GM19099 (cell line): Measurements from ENCODE around the gene FIGN.

Experiments used
- POLR2A ChIP-seq: IDR thresholded peaks from 3 replicates; pipeline ENCODE4 v1.6.1; 2011; ENCODE audit warnings: low read depth; ENCODE audit not compliant: insufficient read length; ENCODE audit errors: extremely low read depth

The FIGN gene, protein sequence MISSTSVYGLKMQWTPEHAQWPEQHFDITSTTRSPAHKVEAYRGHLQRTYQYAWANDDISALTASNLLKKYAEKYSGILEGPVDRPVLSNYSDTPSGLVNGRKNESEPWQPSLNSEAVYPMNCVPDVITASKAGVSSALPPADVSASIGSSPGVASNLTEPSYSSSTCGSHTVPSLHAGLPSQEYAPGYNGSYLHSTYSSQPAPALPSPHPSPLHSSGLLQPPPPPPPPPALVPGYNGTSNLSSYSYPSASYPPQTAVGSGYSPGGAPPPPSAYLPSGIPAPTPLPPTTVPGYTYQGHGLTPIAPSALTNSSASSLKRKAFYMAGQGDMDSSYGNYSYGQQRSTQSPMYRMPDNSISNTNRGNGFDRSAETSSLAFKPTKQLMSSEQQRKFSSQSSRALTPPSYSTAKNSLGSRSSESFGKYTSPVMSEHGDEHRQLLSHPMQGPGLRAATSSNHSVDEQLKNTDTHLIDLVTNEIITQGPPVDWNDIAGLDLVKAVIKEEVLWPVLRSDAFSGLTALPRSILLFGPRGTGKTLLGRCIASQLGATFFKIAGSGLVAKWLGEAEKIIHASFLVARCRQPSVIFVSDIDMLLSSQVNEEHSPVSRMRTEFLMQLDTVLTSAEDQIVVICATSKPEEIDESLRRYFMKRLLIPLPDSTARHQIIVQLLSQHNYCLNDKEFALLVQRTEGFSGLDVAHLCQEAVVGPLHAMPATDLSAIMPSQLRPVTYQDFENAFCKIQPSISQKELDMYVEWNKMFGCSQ

DNA sequence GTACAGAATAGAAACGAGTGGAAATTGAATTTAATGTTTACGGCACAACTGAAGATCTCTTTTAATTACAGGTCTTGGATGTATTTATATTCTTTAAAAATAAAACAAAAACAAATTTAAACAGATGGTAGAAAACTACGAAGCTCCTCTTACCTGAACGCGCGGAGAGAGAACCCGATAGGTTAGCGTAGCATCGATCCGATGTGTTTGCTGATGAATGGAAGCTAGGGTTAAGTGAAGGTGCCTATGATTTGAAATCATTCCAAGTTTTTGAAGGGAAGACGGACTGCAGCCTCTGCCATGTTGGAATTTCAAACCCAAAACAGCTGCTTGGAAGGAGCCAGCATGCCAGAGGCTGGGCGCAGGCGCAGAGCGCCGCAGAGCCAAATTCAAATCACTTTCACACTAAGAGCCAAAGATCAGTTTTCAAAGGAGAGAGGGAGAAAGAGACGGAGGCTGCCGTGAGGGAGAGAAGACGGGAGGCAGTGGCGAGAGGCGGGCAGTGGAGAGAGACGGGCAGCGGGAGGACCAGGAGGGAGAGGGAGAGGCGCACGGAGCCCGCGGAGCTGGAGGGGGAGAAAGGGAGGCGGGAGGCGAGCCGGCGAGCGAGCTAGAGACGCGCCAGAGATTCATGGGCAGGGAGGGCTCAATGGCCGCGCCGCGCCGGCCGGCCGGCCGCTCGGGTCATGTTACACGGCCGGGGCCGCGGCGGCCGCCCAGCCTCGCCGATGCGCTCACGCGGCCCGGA, at the start of gene FIGN:
FIGN (minus strand) TSS at position 324 of the 748 bp plus-strand sequence. CDS start 1,081 bp downstream, outside the sequence.
- no peak for TF ChIP-seq POLR2A

DNA sequence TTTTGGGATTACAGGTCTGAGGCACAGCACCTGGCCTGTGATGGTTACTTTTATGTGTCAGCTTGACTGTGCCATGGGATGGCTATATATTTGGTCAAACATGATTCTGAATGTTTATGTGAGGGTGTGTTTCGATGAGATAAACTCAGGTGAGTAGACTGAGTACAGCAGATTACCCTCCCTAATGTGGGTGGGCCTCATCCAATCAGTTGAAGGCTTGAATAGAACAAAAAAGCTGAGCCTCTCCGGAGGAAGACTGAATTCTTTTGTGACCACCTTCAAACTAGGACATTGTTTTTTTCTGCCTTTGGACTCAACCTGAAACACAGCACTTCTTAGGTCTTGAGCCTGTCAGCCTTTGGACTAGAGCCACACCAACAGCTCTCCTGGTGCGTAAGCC, 49.4 kb upstream of the FIGN start:
- TF ChIP-seq POLR2A, result no peak

DNA sequence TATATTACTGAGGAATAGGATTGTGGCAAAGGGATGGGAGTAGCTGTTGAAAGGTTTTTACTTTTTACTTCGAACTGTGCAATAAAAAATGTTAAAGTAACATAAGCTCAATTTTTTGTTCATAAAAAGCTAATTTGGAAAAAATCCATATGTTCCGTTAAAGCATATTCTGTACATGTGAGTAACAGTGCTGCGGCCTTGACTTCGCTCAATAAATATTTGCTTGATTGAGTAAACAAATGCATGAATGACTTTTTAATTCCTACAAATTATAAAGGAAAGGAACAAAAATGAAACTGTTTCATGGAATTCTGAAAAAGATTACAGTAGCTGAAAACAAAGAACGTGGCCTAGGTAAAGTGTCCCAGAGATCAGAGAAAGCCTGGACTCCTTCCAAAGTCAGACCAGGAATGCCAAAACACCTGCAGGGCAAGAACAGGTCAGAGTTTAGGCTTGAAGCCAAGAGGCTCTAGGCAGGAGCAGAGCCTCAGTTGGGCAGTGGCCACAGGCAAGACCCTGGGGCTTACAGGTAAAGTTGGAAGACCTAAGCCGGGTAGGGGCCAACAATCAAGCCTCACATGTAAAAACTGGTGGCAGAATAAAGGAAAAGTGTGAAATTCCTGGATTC, 44.3 kb upstream of the FIGN start:
- TF ChIP-seq POLR2A, result no peak

DNA sequence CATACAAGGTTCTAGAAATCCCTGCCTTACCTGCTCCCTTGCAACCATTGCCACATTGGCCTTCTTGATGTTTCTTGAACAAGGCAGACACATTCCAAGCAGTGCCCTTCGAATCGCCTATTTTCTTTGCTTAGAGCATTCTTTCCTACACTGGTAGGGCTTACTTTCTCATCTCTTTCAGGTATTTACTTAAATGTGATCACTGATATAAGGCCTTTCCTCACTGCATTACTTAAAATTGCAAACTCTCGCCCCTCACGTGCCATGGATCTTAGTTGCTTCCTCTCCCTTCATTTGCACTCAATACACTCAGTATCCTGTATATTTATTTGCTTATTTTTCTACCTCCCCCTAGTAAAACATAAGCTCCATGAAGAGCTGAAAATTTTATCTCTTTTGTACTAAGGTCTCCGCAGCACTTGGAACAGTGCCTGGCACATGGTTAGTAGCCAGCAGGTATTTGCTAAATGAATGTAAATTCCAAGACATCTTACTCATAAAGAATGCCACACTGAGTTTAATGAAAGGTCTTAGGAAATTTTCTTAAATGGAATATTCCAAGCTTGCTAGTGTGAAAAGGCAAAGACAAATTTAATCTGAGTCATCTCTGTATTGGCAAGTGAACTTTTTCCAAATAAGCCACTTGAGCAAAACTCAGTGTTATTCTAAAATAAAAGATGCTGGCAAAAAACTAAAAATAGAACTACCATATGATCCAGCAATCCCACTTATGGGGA, 42.4 kb upstream of the FIGN start:
- TF ChIP-seq POLR2A, result no peak

DNA sequence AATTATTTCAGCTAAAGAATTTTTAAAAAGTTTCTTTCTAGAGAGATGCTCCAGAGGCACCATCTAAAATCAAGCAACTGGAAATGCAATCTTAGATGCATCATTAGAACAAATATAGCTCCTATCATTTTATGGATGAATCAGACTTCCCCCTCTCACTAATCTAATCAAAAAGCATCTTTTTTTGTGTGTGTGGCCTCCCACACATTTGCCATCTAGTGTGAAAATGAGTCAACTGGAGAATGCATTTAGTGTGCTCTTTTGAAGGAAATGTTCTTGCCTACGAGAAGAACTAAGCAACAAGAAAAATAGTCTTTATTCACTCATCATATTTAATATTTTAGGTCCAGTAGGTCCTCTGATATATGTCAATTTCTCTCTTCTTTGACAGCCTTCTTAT, 39.5 kb upstream of the FIGN start:
- TF ChIP-seq POLR2A, result no peak

DNA sequence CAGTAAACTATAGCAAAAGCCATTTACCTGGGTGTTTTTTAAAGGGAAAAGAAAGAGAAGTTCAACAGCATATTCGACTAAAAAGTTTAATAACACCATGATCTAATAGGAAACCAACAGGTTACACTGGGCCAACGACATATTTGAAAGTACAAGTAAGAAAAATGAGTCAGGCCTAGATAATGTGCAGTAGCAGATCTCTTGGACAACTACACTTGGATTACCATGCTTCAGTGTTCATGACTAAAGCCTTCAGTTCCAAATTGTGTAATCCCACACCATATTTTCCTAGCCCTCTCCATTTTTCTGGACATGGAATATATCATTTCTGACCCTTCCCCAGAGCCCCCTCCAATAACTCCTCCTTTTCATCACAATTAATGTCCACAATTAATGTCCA, 39.1 kb upstream of the FIGN start:
- TF ChIP-seq POLR2A, result no peak

DNA sequence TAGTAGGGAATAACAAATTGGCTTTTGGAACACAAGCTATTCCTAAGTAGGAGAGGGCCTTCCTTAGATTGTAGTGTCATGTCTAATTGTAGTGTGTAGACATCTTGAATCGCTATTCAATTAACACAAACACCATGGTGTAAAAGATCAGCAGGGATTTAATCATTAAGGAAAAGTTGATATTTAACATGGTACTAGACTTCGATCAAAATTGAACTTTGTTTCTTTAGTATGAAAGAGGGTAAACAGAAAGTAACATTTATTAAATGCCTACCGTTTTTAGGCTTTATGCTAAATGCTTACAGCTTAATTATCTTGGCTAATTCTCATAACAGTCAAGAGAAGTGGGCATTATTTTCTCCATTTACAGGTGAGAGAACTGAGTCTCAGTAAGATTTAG, 37.5 kb upstream of the FIGN start:
- TF ChIP-seq POLR2A, result no peak

DNA sequence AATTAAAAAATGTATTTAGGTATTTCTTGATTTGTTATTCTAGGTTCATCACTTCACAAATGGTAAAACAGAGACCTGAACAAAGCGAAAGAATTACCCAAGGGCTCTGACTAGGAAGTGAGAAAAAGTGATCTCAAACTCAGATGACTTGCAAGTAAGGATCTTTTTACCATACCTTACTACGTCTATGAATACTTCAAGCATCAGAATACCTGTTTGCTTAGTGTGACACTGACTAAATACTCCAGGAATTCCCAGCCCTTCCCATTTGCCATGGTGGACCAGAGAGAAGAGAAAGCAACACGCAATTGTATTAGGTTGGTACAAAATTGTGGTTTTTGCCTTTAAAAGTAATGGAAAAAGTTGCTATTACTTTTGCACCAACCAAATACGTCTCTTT, 35.8 kb upstream of the FIGN start:
- no peak for TF ChIP-seq POLR2A

DNA sequence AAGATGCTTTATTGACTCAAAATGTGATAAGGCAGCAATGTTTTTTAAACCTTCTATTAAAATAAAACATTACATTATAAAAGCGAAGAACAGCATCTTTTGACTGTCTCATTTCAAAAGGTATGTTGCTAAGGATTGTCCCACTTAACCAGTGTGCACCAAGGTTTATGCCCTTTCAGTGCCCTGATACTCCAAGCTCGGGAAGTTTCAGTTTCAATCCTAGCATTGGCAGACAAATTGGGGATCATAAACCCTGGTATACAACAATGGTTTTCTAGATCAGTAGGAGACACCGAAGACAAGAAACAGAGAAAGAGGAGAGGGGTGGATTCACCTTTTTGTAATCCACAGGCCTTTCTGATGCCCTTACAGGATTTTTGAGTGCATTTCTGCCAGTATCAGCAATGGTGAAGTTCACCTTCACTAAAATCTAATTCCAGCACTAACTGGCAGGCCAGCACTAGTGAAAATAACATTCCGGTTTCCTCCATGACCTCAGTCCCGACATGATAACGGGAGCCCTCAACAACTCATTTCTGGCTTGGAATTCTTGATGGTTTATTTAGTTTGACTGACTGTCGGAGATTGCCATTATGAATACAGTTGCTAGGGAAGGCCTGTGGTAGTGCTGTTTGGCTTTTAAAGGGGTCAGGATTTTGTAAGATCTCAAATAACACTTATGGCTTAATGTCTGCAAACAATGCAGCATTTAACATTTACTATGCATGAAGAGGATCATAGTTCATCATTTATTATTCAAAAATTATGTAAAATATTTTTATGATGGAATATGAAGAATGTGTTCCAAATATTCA, 33.3 kb upstream of the FIGN start:
- no peak for TF ChIP-seq POLR2A

DNA sequence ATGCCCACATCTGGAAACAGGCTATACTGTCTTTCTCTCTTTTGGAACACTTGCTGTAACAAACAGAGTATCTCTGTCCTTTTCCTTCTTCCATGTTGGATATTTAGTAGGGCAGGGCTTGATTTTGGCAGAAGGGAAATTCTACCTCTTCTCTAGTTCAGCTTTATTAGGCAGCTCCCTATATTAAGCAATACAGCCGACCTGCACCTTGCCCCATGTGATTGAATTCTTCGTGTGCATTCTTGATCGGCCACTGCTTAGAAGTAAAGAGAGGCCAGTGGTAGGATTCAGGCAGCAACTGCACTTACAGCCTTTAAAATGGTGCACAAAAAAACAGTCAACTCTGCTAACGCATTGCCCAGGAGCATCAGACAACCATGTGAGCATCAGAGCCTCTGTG, 31.3 kb upstream of the FIGN start:
- TF ChIP-seq POLR2A, result no peak

DNA sequence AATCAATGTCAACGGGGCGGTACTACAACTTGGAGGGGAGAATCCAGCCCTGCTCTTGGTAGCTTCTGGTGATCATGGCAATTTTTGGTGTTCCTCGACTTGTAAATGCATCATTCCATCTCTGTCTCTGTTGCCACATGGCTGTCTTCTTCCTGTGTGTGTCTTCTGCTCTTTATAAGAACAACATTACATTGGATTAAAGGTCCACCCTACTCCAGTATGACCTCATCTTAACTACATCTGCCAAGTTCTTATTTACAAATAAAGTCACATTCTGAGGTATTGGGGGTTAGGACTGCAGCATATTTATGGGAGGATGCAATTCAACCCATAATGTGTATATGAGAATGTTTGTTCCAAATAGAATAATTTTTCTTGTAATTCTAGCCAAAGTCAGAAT, 28.8 kb upstream of the FIGN start:
- TF ChIP-seq POLR2A, result no peak

DNA sequence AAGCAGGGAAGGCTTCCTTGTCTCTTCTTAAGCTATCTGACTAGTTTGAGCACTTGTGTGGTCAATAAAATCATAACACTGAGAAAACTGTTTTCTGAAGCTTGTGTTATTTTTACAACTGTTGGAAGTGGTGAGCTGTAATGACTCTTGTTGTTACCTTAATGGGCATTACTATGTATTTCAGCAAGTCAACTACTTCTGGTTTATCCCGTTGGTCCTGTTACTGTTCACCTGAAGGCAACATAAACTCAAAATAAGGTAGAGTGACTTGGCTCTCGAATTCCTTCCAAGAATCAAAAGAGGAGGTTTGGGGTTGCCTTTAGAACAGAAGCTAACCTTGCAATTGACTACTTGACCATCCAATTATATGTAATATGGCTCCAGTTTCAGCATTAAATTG, 23.2 kb upstream of the FIGN start:
- TF ChIP-seq POLR2A, result no peak

DNA sequence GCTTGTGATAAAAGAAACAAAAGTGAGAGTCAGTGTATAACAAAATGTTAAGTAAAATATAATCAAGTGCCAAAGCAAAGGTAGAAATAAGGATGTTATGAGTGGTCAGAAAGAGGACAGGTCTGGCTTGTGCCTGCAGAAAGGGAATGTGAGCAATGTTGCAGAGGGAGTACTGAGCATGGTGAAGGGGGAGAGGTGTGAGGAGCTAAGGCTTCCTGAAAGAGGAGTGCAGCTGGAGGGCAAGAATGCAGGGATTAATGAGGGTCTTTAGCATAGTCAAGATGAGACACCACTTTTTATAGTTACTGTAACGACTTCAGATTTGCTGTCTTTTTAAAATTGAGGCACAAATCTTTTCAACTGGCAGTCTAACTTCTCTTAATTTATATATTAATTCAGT, 22.0 kb upstream of the FIGN start:
- TF ChIP-seq POLR2A, result no peak

DNA sequence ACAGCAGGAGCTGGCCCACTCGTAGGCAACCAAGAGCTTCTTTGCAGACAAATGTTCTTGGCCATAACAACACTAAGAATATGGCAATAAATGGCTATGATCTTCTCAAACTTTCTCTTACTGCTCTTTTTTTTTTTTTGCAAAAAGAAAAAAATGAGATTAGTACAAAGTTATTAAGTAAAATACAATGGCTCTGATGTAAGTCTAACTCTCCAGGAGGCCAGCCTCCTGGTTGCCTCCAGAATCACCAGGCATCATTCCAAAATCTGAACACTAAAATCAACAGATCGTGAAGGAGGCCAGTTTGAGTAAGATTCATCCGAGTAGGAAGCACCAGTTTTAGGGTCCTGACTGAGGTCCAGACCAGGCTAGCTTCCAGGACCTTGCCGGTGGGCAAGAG, 20.8 kb upstream of the FIGN start:
- TF ChIP-seq POLR2A, result no peak
